Hypothalamus (tissue), 51 donors: ENCODE measurements around the gene CD72.
A peak's percentile ranks its signal among the peaks of the same experiment; 100 is the strongest.
"Not testable (repeated sequence)": the region's sequence is repeated elsewhere in the genome, so short reads cannot be mapped to it uniquely, and the experiment has no call there.

Source experiments
- DNase-seq, 51 donors: peaks; one replicate each; lab custom pipeline; 2025; lab: John Stamatoyannopoulos, UW

Gene CD72

GRCh38 chr9:35618854-35619799, 914 bp upstream of the CD72 start:
- DNase-seq, result no peak

- DNase-seq, result no peak
These were observed 665 bp downstream of the CD72 start for GRCh38 chr9:35617548-35617947.

- DNase-seq, result peak in 19 of 51 donors; percentile 8 to 52 (median 28)
These were observed 1.3 kb downstream of the CD72 start for GRCh38 chr9:35616681-35617459.

- DNase-seq, result no peak
These were observed 2.1 kb downstream of the CD72 start for GRCh38 chr9:35615981-35616680.

GRCh38 chr9:35612843-35613242, 5.4 kb downstream of the CD72 start:
- DNase-seq, result no peak

- DNase-seq, result not testable (repeated sequence)
These were observed 6.1 kb downstream of the CD72 start for GRCh38 chr9:35612066-35612465.

- peak in 20 of 51 donors; percentile 4 to 68 (median 27) for DNase-seq
These were observed 6.9 kb downstream of the CD72 start for GRCh38 chr9:35611230-35611797.

GRCh38 chr9:35609820-35610163, 8.4 kb downstream of the CD72 start:
- no peak for DNase-seq

- DNase-seq, result no peak
These were observed 9.0 kb downstream of the CD72 start for GRCh38 chr9:35609001-35609819.

GRCh38 chr9:35608221-35608620, 10.0 kb downstream of the CD72 start:
- DNase-seq, result no peak

- DNase-seq, result no peak
These were observed 11.5 kb downstream of the CD72 start for GRCh38 chr9:35606726-35607125.

- peak in 1 of 51 donors; percentile 41 for DNase-seq
These were observed 12.1 kb downstream of the CD72 start for GRCh38 chr9:35606138-35606504.

- peak in 7 of 51 donors; percentile 10 to 67 (median 23) for DNase-seq
These were observed 12.7 kb downstream of the CD72 start for GRCh38 chr9:35605351-35606137.

GRCh38 chr9:35604578-35605350, 13.4 kb downstream of the CD72 start, which contains the start of gene TESK1:
Gene TESK1, plus strand, starts transcription at chr9:35605262. Its CDS starts 358 bp downstream, at chr9:35605620.
- DNase-seq, result peak in 43 of 51 donors; percentile 26 to 74 (median 51)

- DNase-seq, result peak; percentile 75 to 100 (median 98)
These were observed 14.1 kb downstream of the CD72 start for GRCh38 chr9:35603986-35604577.

GRCh38 chr9:35603506-35603985, 14.7 kb downstream of the CD72 start:
- DNase-seq, result peak in 7 of 51 donors; percentile 15 to 57 (median 35)
